ENCODE data around the gene TTLL12. TPM values are rescaled to one million over a fixed set of nuclear protein-coding genes. Genes with fewer than 3 reads are reported as not detected.
A peak's percentile ranks its signal among the peaks of the same experiment; 100 is the strongest.

The TTLL12 gene
- polyA plus RNA-seq, 1 donor (not counting 4 experiments of a cell fraction or from before 2014, with no cell fraction given), result 22.1 TPM

DNA sequence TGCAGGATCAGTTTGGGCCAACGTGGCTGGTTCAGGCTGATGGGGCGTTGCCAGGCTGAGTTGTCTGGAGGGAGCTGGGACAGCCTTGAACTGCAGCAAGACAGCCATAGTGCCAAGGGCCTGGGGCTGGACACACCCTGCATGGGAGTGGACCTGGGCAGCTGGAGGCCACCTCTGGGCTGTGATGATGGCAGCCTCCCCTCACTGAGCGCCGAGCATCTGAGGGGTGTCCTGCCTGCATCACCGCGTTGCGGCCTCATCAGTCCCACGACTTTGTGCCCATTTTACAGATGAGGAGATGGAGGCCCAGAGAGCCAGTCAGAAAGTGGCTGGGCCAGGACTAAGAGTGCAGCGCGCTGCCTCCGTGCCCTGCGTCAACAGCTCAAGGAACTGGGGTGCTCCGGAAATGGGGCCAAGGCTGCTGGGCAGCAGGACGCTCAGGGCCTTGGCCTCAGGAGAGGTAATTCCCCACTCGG lies 36.2 kb downstream of the TTLL12 start:
- Histone ChIP-seq H3K27me3 (ENCODE audit: control insufficient read depth, extremely low read depth, insufficient read depth, low read length) (no peaks in the 10 kb centered on the region), H3K4me2 (ENCODE audit: control insufficient read depth, extremely low read depth, insufficient read depth, low read depth, low read length) (peak overlapping the region; percentile 79), H4K20me1 (ENCODE audit: control insufficient read depth, extremely low read depth, insufficient read depth, low read length) (peaks cover 12% of the 10 kb centered on the region), H3K27ac (ENCODE audit: control insufficient read depth, insufficient read depth, low read length) (peak overlapping the region; percentile 36), H3K4me3 (ENCODE audit: control insufficient read depth in 2 of 3, extremely low read depth in 1 of 3, insufficient read depth in 2 of 3, low read depth in 1 of 3, low read length in 3 of 3) (peak overlapping the region; percentile 67 to 96 (median 91)), H3K9ac (ENCODE audit: control insufficient read depth, extremely low read depth, insufficient read depth, low read length) (peak overlapping the region; percentile 92), H3K4me1 (ENCODE audit: control insufficient read depth, extremely low read depth, insufficient read depth, low read length) (peaks cover 17% of the 10 kb centered on the region), H3K79me2 (ENCODE audit: control insufficient read depth, insufficient read depth, low read length) (peaks cover 41% of the 10 kb centered on the region), H2AFZ (ENCODE audit: control insufficient read depth, low read length) (peak overlapping the region; percentile 93), H3K9me1 (ENCODE audit: control insufficient read depth, extremely low read depth, insufficient read depth, low read length) (peaks cover 6% of the 10 kb centered on the region), H3K36me3 (ENCODE audit: control insufficient read depth in 2 of 2, extremely low read depth in 1 of 2, insufficient read depth in 2 of 2, low read length in 2 of 2) (peaks cover 6 to 7% of the 10 kb centered on the region in 2 experiments), H3K9me3 (ENCODE audit: control insufficient read depth, low read depth, low read length) (no peaks in the 10 kb centered on the region)
- DNase-seq (ENCODE audit: low read depth, low spot score) (no peak), FAIRE-seq (no peak)
- TF ChIP-seq, protein P1, sequence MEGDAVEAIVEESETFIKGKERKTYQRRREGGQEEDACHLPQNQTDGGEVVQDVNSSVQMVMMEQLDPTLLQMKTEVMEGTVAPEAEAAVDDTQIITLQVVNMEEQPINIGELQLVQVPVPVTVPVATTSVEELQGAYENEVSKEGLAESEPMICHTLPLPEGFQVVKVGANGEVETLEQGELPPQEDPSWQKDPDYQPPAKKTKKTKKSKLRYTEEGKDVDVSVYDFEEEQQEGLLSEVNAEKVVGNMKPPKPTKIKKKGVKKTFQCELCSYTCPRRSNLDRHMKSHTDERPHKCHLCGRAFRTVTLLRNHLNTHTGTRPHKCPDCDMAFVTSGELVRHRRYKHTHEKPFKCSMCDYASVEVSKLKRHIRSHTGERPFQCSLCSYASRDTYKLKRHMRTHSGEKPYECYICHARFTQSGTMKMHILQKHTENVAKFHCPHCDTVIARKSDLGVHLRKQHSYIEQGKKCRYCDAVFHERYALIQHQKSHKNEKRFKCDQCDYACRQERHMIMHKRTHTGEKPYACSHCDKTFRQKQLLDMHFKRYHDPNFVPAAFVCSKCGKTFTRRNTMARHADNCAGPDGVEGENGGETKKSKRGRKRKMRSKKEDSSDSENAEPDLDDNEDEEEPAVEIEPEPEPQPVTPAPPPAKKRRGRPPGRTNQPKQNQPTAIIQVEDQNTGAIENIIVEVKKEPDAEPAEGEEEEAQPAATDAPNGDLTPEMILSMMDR (optimal IDR thresholded peaks at IDR 0.05 in 1 of 3, IDR thresholded peaks at IDR 0.05 in 1 of 3, conservative IDR thresholded peaks at IDR 0.05 in 1 of 3; ENCODE audit: extremely low read depth in 1 of 3, insufficient read depth in 2 of 3, low read length in 3 of 3), result no peak
- no peak for TF ChIP-seq EZH2 (IDR thresholded peaks at IDR 0.05; ENCODE audit: low read length)
- dilution Hi-C loops (cut with MboI; ENCODE audit: extremely low pct_ligation_motif_present, low sequenced_read_pairs), result no loop called here

DNA sequence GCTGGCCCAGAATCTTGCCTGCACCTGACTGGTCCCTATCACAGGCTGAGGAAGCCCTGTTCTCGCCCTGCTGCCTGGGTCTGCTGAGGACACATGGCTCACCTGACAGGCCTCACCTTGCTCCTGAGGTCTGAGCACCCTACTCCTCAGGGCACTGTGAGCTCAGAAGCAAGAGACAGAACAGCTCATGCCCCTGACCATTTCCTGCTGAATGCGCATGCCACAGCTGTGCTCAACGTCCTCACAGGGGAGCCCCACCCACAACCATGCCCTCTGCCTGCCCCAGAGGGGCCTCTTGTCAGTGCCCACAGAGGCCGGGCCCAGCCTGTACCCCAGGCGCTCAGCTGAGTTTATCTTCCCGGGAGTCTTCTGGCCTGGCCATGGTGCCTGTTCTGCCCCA lies 38.4 kb downstream of the TTLL12 start:
- no peak for TF ChIP-seq EZH2 (IDR thresholded peaks at IDR 0.05; ENCODE audit: low read length)
- TF ChIP-seq, protein P1 (optimal IDR thresholded peaks at IDR 0.05 in 1 of 3, IDR thresholded peaks at IDR 0.05 in 1 of 3, conservative IDR thresholded peaks at IDR 0.05 in 1 of 3; ENCODE audit: extremely low read depth in 1 of 3, insufficient read depth in 2 of 3, low read length in 3 of 3), result no peak
- Histone ChIP-seq H3K4me2 (ENCODE audit: control insufficient read depth, extremely low read depth, insufficient read depth, low read depth, low read length) (no peak overlapping the region), H3K9me1 (ENCODE audit: control insufficient read depth, extremely low read depth, insufficient read depth, low read length) (no peaks in the 10 kb centered on the region), H3K27ac (ENCODE audit: control insufficient read depth, insufficient read depth, low read length) (no peak overlapping the region), H3K4me3 (ENCODE audit: control insufficient read depth in 2 of 3, extremely low read depth in 1 of 3, insufficient read depth in 2 of 3, low read depth in 1 of 3, low read length in 3 of 3) (no peak overlapping the region), H3K36me3 (ENCODE audit: control insufficient read depth in 2 of 2, extremely low read depth in 1 of 2, insufficient read depth in 2 of 2, low read length in 2 of 2) (no peaks in the 10 kb centered on the region), H3K9ac (ENCODE audit: control insufficient read depth, extremely low read depth, insufficient read depth, low read length) (no peak overlapping the region), H3K9me3 (ENCODE audit: control insufficient read depth, low read depth, low read length) (no peaks in the 10 kb centered on the region), H4K20me1 (ENCODE audit: control insufficient read depth, extremely low read depth, insufficient read depth, low read length) (no peaks in the 10 kb centered on the region), H3K4me1 (ENCODE audit: control insufficient read depth, extremely low read depth, insufficient read depth, low read length) (peaks cover 5% of the 10 kb centered on the region), H2AFZ (ENCODE audit: control insufficient read depth, low read length) (peak overlapping the region; percentile 51), H3K79me2 (ENCODE audit: control insufficient read depth, insufficient read depth, low read length) (peaks cover 19% of the 10 kb centered on the region), H3K27me3 (ENCODE audit: control insufficient read depth, extremely low read depth, insufficient read depth, low read length) (no peaks in the 10 kb centered on the region)
- FAIRE-seq (no peak), DNase-seq (ENCODE audit: low read depth, low spot score) (no peak)
- dilution Hi-C loops (cut with MboI; ENCODE audit: extremely low pct_ligation_motif_present, low sequenced_read_pairs), result no loop called here

Measured in keratinocyte (primary cell).